Natural killer cell (primary cell): Measurements from ENCODE around the gene GNAZ. TPM values are rescaled to one million over a fixed set of nuclear protein-coding genes. Genes with fewer than 3 reads are reported as not detected.

Experiments
- ATAC-seq, 3 donors: fragments of 150-1000 bp in 2 of 3; fragments of 200-7000 bp in 1 of 3; cut with Tn5 transposase; 1 replicate in 1 of 3; 2 replicates in 2 of 3; pipeline ENCODE4 v1.10.0; 2021; ENCODE audit warnings: mild to moderate bottlenecking in 2 of 3, moderate library complexity in 2 of 3
- DNase-seq, 2 donors: peaks; one replicate each; pipeline versions ENCODE4 v3.0.0 to v3.0.0-alpha.2; 2013 to 2021; ENCODE audit warnings: mixed read lengths in 1 of 2
- H3K27ac ChIP-seq: one replicate; pipeline ENCODE4 v1.5.1; 2013; ENCODE audit warnings: mild to moderate bottlenecking, low read length
- H3K27me3 ChIP-seq: one replicate; pipeline ENCODE4 v1.6.1; 2013; ENCODE audit warnings: low read length; ENCODE audit not compliant: control insufficient read depth, insufficient read depth
- H3K36me3 ChIP-seq: one replicate; pipeline ENCODE4 v1.6.1; 2013; ENCODE audit warnings: low read length; ENCODE audit not compliant: control insufficient read depth, insufficient read depth
- H3K4me1 ChIP-seq: one replicate; pipeline ENCODE4 v1.6.1; 2013; ENCODE audit warnings: low read length; ENCODE audit not compliant: control insufficient read depth, insufficient read depth
- H3K4me3 ChIP-seq: one replicate; pipeline ENCODE4 v1.5.1; 2013; ENCODE audit warnings: low read length
- H3K9me3 ChIP-seq: one replicate; pipeline ENCODE4 v1.6.1; 2013; ENCODE audit warnings: low read length; ENCODE audit not compliant: control insufficient read depth, insufficient read depth
- H3K27ac Mint-ChIP-seq, 2 donors: one replicate each; pipeline ENCODE4 v1.8.0; 2022; ENCODE audit warnings: mild to moderate bottlenecking in 2 of 2, mixed read lengths in 2 of 2, moderate library complexity in 1 of 2
- H3K27me3 Mint-ChIP-seq, 2 donors: one replicate each; pipeline ENCODE4 v1.8.0; 2022; ENCODE audit warnings: low read depth in 2 of 2, mixed read lengths in 2 of 2
- H3K36me3 Mint-ChIP-seq: one replicate; pipeline ENCODE4 v1.8.0; 2022; ENCODE audit warnings: mixed read lengths
- H3K4me1 Mint-ChIP-seq, 2 donors: one replicate each; pipeline ENCODE4 v1.8.0; 2022; ENCODE audit warnings: mixed read lengths in 2 of 2
- H3K4me3 Mint-ChIP-seq: one replicate; pipeline ENCODE4 v1.8.0; 2022; ENCODE audit warnings: mild to moderate bottlenecking, moderate library complexity, mixed read lengths
- H3K9me3 Mint-ChIP-seq, 2 donors: one replicate each; pipeline ENCODE4 v1.8.0; 2022; ENCODE audit warnings: mixed read lengths in 2 of 2
- WGBS: methylation state at CpG from one replicate; pipeline ENCODE4 v1.1.7; 2013; ENCODE audit warnings: missing lambda C conversion rate; ENCODE audit not compliant: insufficient coverage; 5-methylcytosine and 5-hydroxymethylcytosine counted together
- intact Hi-C: fragments of 100-400 bp; cut with micrococcal nuclease; formaldehyde crosslinking; loops from one replicate; pipeline ENCODE4 v1.14.2; 2022
- total RNA-seq, 4 donors: library from RNA; stranded (reverse); fragments of 120-200 nt in 1 of 4; gene quantifications; one replicate each; pipeline versions ENCODE4 v1.2.3 to v1.2.4, GENCODE V29; 2013 to 2022
- TF ChIP-seq, protein P1 (sequence below): fragments of 200-600 bp; IDR thresholded peaks from one replicate; pipeline ENCODE4 v1.8.0; 2022; ENCODE audit warnings: antibody characterized with exemption

The GNAZ gene
- total RNA-seq, 3 donors from 2014 or later (not counting 1 experiment from before 2014, with no cell fraction given): 4.5 to 7.5 (median 5.6) TPM

DNA sequence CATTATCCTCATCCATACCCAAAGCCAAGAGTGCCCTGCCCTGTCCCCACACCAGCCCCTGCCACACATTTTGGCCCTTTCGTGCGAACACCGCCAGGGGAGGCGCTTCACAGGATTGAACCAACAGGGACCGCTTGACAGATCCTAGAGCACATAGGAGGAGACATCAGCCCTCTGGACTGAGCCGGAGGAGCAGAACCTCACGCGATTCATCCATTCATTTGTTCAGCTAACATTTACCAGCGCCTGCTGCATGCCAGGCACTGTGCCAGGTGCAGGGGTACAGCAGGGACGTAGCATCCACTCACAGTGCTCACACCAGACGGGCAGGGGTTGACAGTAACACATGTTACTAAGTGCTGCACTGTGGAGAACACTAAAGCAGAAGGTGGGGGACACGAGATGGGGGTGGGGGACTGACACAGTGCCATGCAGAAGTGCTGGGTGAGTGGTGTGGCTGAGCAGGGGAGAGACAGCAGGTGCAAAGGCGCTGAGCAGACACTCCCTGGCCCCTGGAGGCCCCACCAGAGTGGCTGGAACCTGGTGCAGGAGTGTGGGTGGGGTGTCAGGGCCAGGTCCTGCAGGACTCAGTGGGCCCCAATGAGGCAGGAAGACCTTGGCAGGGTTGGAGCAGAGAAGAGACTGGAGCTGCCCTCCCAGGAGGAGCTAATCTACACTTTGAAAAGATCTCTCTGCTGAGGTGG, 3.4 kb downstream of the GNAZ start:
- Mint-ChIP-seq H3K4me3 (no peak overlapping the region), H3K27me3 (peaks cover 0 to 10% of the 10 kb centered on the region in 2 donors), H3K9me3 (no peaks in the 10 kb centered on the region), H3K36me3 (no peaks in the 10 kb centered on the region), H3K27ac (no peak overlapping the region), H3K4me1 (peaks cover 34 to 48% of the 10 kb centered on the region in 2 donors)
- Histone ChIP-seq H3K27me3 (peaks cover 7% of the 10 kb centered on the region), H3K4me1 (peaks cover 30% of the 10 kb centered on the region), H3K36me3 (no peaks in the 10 kb centered on the region), H3K9me3 (no peaks in the 10 kb centered on the region), H3K4me3 (no peak overlapping the region), H3K27ac (no peak overlapping the region)
- ATAC-seq (no peak), DNase-seq (no peak)
- WGBS: 85% methylated on average over 13 of the region's 13 CpGs
- intact Hi-C loops: loop anchor here (5.0 kb wide), 1 partner anchor 64 kb away; no protein-coding TSS in a partner anchor
- TF ChIP-seq, protein P1, sequence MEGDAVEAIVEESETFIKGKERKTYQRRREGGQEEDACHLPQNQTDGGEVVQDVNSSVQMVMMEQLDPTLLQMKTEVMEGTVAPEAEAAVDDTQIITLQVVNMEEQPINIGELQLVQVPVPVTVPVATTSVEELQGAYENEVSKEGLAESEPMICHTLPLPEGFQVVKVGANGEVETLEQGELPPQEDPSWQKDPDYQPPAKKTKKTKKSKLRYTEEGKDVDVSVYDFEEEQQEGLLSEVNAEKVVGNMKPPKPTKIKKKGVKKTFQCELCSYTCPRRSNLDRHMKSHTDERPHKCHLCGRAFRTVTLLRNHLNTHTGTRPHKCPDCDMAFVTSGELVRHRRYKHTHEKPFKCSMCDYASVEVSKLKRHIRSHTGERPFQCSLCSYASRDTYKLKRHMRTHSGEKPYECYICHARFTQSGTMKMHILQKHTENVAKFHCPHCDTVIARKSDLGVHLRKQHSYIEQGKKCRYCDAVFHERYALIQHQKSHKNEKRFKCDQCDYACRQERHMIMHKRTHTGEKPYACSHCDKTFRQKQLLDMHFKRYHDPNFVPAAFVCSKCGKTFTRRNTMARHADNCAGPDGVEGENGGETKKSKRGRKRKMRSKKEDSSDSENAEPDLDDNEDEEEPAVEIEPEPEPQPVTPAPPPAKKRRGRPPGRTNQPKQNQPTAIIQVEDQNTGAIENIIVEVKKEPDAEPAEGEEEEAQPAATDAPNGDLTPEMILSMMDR: no peak

DNA sequence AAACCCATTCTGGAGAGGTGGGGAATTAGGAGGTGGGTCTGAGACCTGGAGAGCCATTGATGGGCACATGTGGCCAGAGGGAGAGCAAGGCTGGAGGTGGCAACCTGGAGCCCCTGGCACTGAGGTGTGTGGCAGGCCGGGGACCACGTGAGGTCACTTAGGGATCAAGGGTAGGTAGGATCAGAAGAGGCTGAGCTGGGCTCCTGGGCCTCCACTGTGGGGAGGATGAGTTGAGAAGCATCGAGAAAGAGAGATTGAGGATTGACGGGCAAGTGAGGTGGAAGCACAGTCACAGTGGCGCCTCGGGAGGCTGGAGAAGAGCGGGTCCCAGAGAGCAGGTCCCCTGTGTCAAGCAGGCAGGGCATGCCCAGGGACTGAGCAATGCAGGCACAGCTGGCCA, 4.1 kb downstream of the GNAZ start:
- Mint-ChIP-seq H3K9me3 (no peaks in the 10 kb centered on the region), H3K27ac (no peak overlapping the region), H3K36me3 (no peaks in the 10 kb centered on the region), H3K27me3 (peaks cover 0 to 10% of the 10 kb centered on the region in 2 donors), H3K4me1 (peaks cover 33 to 51% of the 10 kb centered on the region in 2 donors), H3K4me3 (peak overlapping the region; percentile 33)
- no peak for ATAC-seq
- intact Hi-C loops: loop anchor here (5.0 kb wide), 1 partner anchor 63 kb away; no protein-coding TSS in a partner anchor
- H3K9me3 ChIP-seq: no peaks in the 10 kb centered on the region
- H3K4me3 ChIP-seq: no peak overlapping the region
- TF ChIP-seq, protein P1: no peak
- H3K36me3 ChIP-seq: no peaks in the 10 kb centered on the region
- no peak overlapping the region for H3K27ac ChIP-seq
- 89% methylated on average over 7 of the region's 7 CpGs for WGBS
- DNase-seq: no peak
- H3K27me3 ChIP-seq: peaks cover 7% of the 10 kb centered on the region
- peaks cover 27% of the 10 kb centered on the region for H3K4me1 ChIP-seq

DNA sequence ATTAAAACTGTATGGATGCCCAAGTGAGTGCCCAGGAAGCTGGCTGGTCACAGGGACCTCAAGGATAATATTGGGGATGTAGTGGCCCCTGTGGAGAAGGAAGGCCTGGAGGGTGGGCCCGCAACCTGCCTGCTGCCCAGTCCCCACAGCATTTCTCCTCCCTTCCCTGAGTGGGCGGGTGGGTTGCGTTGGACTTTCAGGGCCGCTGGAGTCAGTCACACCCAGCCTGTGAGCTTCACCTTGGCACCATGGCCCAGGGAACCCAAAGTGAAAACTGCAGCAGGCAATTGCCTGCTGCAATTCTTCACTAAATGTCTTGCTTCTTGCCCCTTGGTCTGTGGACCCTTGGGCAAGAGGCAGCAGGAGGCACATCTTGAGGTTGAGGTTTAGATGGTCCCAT, 4.7 kb downstream of the GNAZ start:
- no peak for DNase-seq
- 85% methylated on average over 4 of the region's 4 CpGs for WGBS
- Mint-ChIP-seq H3K4me1 (peaks cover 30 to 48% of the 10 kb centered on the region in 2 donors), H3K27me3 (peaks cover 0 to 10% of the 10 kb centered on the region in 2 donors), H3K9me3 (no peaks in the 10 kb centered on the region), H3K4me3 (peak overlapping the region; percentile 33), H3K27ac (no peak overlapping the region), H3K36me3 (no peaks in the 10 kb centered on the region)
- intact Hi-C loops: no loop called here
- Histone ChIP-seq H3K27ac (no peak overlapping the region), H3K4me1 (peaks cover 22% of the 10 kb centered on the region), H3K9me3 (no peaks in the 10 kb centered on the region), H3K27me3 (peaks cover 7% of the 10 kb centered on the region), H3K36me3 (no peaks in the 10 kb centered on the region), H3K4me3 (no peak overlapping the region)
- TF ChIP-seq, protein P1: no peak
- ATAC-seq: no peak
